Measurements from ENCODE around the gene GALNT2. TPM values are rescaled to one million over a fixed set of nuclear protein-coding genes. Genes with fewer than 3 reads are reported as not detected.

GALNT2 gene
- total RNA-seq, 1 experiment from 2014 or later: 141 TPM

- no peak for DNase-seq
- TF ChIP-seq, protein P1, sequence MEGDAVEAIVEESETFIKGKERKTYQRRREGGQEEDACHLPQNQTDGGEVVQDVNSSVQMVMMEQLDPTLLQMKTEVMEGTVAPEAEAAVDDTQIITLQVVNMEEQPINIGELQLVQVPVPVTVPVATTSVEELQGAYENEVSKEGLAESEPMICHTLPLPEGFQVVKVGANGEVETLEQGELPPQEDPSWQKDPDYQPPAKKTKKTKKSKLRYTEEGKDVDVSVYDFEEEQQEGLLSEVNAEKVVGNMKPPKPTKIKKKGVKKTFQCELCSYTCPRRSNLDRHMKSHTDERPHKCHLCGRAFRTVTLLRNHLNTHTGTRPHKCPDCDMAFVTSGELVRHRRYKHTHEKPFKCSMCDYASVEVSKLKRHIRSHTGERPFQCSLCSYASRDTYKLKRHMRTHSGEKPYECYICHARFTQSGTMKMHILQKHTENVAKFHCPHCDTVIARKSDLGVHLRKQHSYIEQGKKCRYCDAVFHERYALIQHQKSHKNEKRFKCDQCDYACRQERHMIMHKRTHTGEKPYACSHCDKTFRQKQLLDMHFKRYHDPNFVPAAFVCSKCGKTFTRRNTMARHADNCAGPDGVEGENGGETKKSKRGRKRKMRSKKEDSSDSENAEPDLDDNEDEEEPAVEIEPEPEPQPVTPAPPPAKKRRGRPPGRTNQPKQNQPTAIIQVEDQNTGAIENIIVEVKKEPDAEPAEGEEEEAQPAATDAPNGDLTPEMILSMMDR (IDR thresholded peaks at IDR 0.05; ENCODE audit: unreplicated experiment): no peak
- Mint-ChIP-seq H3K27me3 (ENCODE audit: unreplicated experiment) (no peaks in the 10 kb centered on the region), H3K27ac (ENCODE audit: unreplicated experiment) (no peak overlapping the region), H3K9me3 (ENCODE audit: low read depth, unreplicated experiment) (no peaks in the 10 kb centered on the region), H3K36me3 (ENCODE audit: insufficient read depth, unreplicated experiment) (peaks cover 5% of the 10 kb centered on the region), H3K4me1 (ENCODE audit: low read depth, unreplicated experiment) (peaks cover 30% of the 10 kb centered on the region), H3K4me3 (ENCODE audit: low read depth, unreplicated experiment) (no peak overlapping the region)
- BruUV-seq (replicated peaks): no TSS peak
- intact Hi-C loops (cut with micrococcal nuclease; ENCODE audit: unreplicated experiment): no loop called here
- CTCF ChIA-PET: no interaction called here
Observed at GRCh38 chr1:230098723-230099122, 31.7 kb downstream of the GALNT2 start.

DNA sequence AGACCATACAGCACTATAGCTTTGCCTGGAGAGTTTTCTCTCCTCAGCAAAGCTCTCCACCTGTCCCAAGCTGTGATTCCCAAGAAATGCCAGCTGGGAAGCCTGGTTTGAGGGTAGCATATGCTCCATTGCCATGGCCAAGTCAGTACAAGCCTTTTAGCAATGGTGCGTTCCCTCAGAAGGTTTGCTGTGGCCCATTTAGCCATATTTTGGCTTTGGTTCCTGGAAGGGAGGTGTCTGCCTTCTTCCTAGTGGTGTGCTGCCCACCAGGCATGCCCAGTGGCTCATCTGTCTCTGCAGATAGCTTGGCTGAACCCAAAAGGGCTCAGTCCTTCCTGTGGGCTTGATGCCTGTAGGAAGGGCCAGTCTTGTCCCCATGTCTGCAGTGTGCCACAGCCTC lies 32.4 kb downstream of the GALNT2 start:
- peaks cover 7% of the 10 kb centered on the region for H3K36me3 Mint-ChIP-seq (ENCODE audit: insufficient read depth, unreplicated experiment)
- H3K4me3 Mint-ChIP-seq (ENCODE audit: low read depth, unreplicated experiment): no peak overlapping the region
- intact Hi-C loops (cut with micrococcal nuclease; ENCODE audit: unreplicated experiment): no loop called here
- CTCF ChIA-PET: interaction anchor here (0.6 to 0.9 kb wide), 3 partner anchors 8 to 36 kb away, joined by 3 to 16 read pairs (median 6); no protein-coding TSS in a partner anchor
- H3K27me3 Mint-ChIP-seq (ENCODE audit: unreplicated experiment): no peaks in the 10 kb centered on the region
- no peak overlapping the region for H3K27ac Mint-ChIP-seq (ENCODE audit: unreplicated experiment)
- H3K4me1 Mint-ChIP-seq (ENCODE audit: low read depth, unreplicated experiment): peaks cover 37% of the 10 kb centered on the region
- TF ChIP-seq, protein P1 (IDR thresholded peaks at IDR 0.05; ENCODE audit: unreplicated experiment): no peak
- no peak for DNase-seq
- BruUV-seq (replicated peaks): no TSS peak
- no peaks in the 10 kb centered on the region for H3K9me3 Mint-ChIP-seq (ENCODE audit: low read depth, unreplicated experiment)

GRCh38 chr1:230100932-230101331 lies 33.9 kb downstream of the GALNT2 start:
- BruUV-seq (replicated peaks): no TSS peak
- Mint-ChIP-seq H3K4me3 (ENCODE audit: low read depth, unreplicated experiment) (no peak overlapping the region), H3K36me3 (ENCODE audit: insufficient read depth, unreplicated experiment) (peaks cover 22% of the 10 kb centered on the region), H3K27me3 (ENCODE audit: unreplicated experiment) (no peaks in the 10 kb centered on the region), H3K4me1 (ENCODE audit: low read depth, unreplicated experiment) (peaks cover 52% of the 10 kb centered on the region), H3K27ac (ENCODE audit: unreplicated experiment) (no peak overlapping the region), H3K9me3 (ENCODE audit: low read depth, unreplicated experiment) (no peaks in the 10 kb centered on the region)
- TF ChIP-seq, protein P1 (IDR thresholded peaks at IDR 0.05; ENCODE audit: unreplicated experiment): no peak
- CTCF ChIA-PET: no interaction called here
- DNase-seq: no peak
- intact Hi-C loops (cut with micrococcal nuclease; ENCODE audit: unreplicated experiment): loop anchor here (1.0 to 10.0 kb wide), 3 partner anchors 16 to 436 kb away; no protein-coding TSS in a partner anchor

DNA sequence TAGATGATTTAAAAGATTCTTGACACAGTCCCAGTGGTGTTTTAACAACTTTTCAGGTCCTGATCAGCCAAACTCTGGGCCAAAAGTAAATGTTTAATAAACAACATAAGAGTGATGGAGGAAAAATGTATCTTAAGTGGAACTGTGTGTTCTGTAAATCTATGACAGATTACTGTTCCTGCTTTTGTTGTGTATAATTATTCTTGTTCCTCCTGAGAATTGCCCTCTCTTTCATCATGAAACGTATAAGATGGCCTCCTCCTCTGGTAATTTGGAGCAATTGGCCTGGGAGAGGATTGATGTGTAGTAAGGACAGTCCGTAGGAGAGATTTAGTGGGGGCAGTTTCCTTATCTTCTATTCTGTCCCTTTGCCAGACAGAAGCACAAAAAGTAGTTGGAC lies 34.5 kb downstream of the GALNT2 start:
- DNase-seq: no peak
- intact Hi-C loops (cut with micrococcal nuclease; ENCODE audit: unreplicated experiment): loop anchor here (1.0 to 10.0 kb wide), 3 partner anchors 16 to 437 kb away; no protein-coding TSS in a partner anchor
- CTCF ChIA-PET: interaction anchor here (1.0 kb wide), 1 partner anchor 16 kb away, joined by 3 read pairs; no protein-coding TSS in a partner anchor
- no peak overlapping the region for H3K4me3 Mint-ChIP-seq (ENCODE audit: low read depth, unreplicated experiment)
- H3K36me3 Mint-ChIP-seq (ENCODE audit: insufficient read depth, unreplicated experiment): peaks cover 27% of the 10 kb centered on the region
- peaks cover 58% of the 10 kb centered on the region for H3K4me1 Mint-ChIP-seq (ENCODE audit: low read depth, unreplicated experiment)
- TF ChIP-seq, protein P1 (IDR thresholded peaks at IDR 0.05; ENCODE audit: unreplicated experiment): no peak
- no TSS peak for BruUV-seq (replicated peaks)
- H3K27me3 Mint-ChIP-seq (ENCODE audit: unreplicated experiment): no peaks in the 10 kb centered on the region
- H3K27ac Mint-ChIP-seq (ENCODE audit: unreplicated experiment): no peak overlapping the region
- no peaks in the 10 kb centered on the region for H3K9me3 Mint-ChIP-seq (ENCODE audit: low read depth, unreplicated experiment)

Data from Calu3 (cell line).